Endothelial cell of umbilical vein (primary cell): Measurements from ENCODE around the gene METTL6. TPM values are rescaled to one million over a fixed set of nuclear protein-coding genes. Genes with fewer than 3 reads are reported as not detected.
A peak's percentile ranks its signal among the peaks of the same experiment; 100 is the strongest.

Experiments
- BruUV-seq: library from RNA; stranded (reverse); fragments of 400-500 nt; replicated peaks from 2 replicates; lab custom pipeline; 2021; lab: Mats Ljungman, UMichigan
- CTCF ChIA-PET: fragments of 300-600, 350-600 bp; sonication (Branson Sonifier 250); formaldehyde crosslinking; loops from one replicate; lab custom pipeline; 2021; ENCODE audit warnings: antibody characterized with exemption, inconsistent platforms; lab: Charles Lee
- POLR2A ChIA-PET: fragments of 300-600, 350-600 bp; sonication (Branson Sonifier 250); formaldehyde crosslinking; loops from one replicate; lab custom pipeline; 2021; ENCODE audit warnings: antibody characterized with exemption, inconsistent platforms; lab: Charles Lee
- DNase-seq: peaks from one replicate; pipeline ENCODE4 v3.0.0-alpha.2; 2011; ENCODE audit warnings: low read depth, low spot score
- FAIRE-seq: peaks from 2 replicates; lab custom pipeline; 2011; peaks lifted over from hg19 to GRCh38; lab: Jason Lieb, UNC
- H2AFZ ChIP-seq: 2 replicates; pipeline ENCODE4 v1.6.0; 2012; ENCODE audit warnings: low read depth, low read length, control low read depth, inconsistent platforms
- H3K27ac ChIP-seq: 2 replicates; pipeline ENCODE4 v1.5.1; 2011; ENCODE audit warnings: low read depth, mild to moderate bottlenecking, control low read depth, low read length, moderate library complexity; ENCODE audit not compliant: insufficient read depth
- H3K27me3 ChIP-seq, 2 experiments: 2 replicates each; pipeline versions ENCODE4 v1.6.0 to v1.6.1; 2011; ENCODE audit warnings: low read length in 2 of 2, mixed read lengths in 1 of 2; ENCODE audit not compliant: control insufficient read depth in 2 of 2, insufficient read depth in 2 of 2
- H3K36me3 ChIP-seq, 2 experiments: 2 replicates in 1 of 2; 3 replicates in 1 of 2; pipeline ENCODE4 v1.5.1; 2011; ENCODE audit warnings: low read length in 2 of 2, mild to moderate bottlenecking in 1 of 2, moderate library complexity in 1 of 2; ENCODE audit not compliant: control insufficient read depth in 2 of 2, insufficient read depth in 2 of 2; ENCODE audit errors: extremely low read depth in 1 of 2
- H3K4me1 ChIP-seq: 3 replicates; pipeline ENCODE4 v1.5.1; 2011; ENCODE audit warnings: mild to moderate bottlenecking, low read length; ENCODE audit not compliant: control insufficient read depth, insufficient read depth; ENCODE audit errors: extremely low read depth
- H3K4me2 ChIP-seq: 2 replicates; pipeline ENCODE4 v1.6.1; 2011; ENCODE audit warnings: low read length, control low read depth, mixed read lengths; ENCODE audit not compliant: insufficient read depth
- H3K4me3 ChIP-seq, 3 experiments: fragments of 200-600 bp in 1 of 3; sonication (generic), shearing (Covaris generic) in 1 of 3; replicated peaks in 1 of 3; 2 replicates each; pipeline ENCODE4 v1.5.1; 2011 to 2016; ENCODE audit warnings: control low read depth in 3 of 3, low read length in 3 of 3, mild to moderate bottlenecking in 2 of 3, inconsistent platforms in 1 of 3, low read depth in 1 of 3, moderate library complexity in 1 of 3; ENCODE audit not compliant: insufficient read depth in 1 of 3
- H3K79me2 ChIP-seq: 2 replicates; pipeline ENCODE4 v1.6.0; 2012; ENCODE audit warnings: low read length, inconsistent platforms; ENCODE audit not compliant: control insufficient read depth, insufficient read depth
- H3K9ac ChIP-seq: replicated peaks from 2 replicates; pipeline ENCODE3; 2011; ENCODE audit warnings: low read length, control low read depth; ENCODE audit not compliant: insufficient read depth; ENCODE audit errors: extremely low read depth
- H3K9me1 ChIP-seq: replicated peaks from 3 replicates; pipeline ENCODE4 v1.6.0; 2011; ENCODE audit warnings: mild to moderate bottlenecking, low read length; ENCODE audit not compliant: control insufficient read depth, insufficient read depth; ENCODE audit errors: extremely low read depth
- H3K9me3 ChIP-seq: replicated peaks from 2 replicates; pipeline ENCODE4 v1.5.1; 2012; ENCODE audit warnings: low read length, inconsistent platforms; ENCODE audit not compliant: control insufficient read depth, insufficient read depth
- H4K20me1 ChIP-seq: replicated peaks from 2 replicates; pipeline ENCODE3; 2011; ENCODE audit warnings: mild to moderate bottlenecking, low read length; ENCODE audit not compliant: control insufficient read depth, insufficient read depth; ENCODE audit errors: extremely low read depth
- CTCF ChIP-seq, 2 donors: IDR thresholded peaks; 1 replicate in 1 of 2; 2 replicates in 1 of 2; pipeline ENCODE4 v1.5.1; 2011; ENCODE audit warnings: low read length in 2 of 2, mild to moderate bottlenecking in 2 of 2, moderate library complexity in 2 of 2, control low read depth in 1 of 2, inconsistent platforms in 1 of 2, low read depth in 1 of 2; ENCODE audit not compliant: insufficient read depth in 1 of 2; ENCODE audit errors: extremely low read depth in 1 of 2
- JUN ChIP-seq: IDR thresholded peaks from 2 replicates; pipeline ENCODE4 v1.6.1; 2011; ENCODE audit warnings: borderline replicate concordance, low read depth; ENCODE audit not compliant: insufficient read length, insufficient read depth
- MAX ChIP-seq: IDR thresholded peaks from 2 replicates; pipeline ENCODE4 v1.6.1; 2011; ENCODE audit not compliant: insufficient read depth, insufficient read length
- MYC ChIP-seq: IDR thresholded peaks from one replicate; pipeline ENCODE4 v1.6.1; 2011; ENCODE audit warnings: mild to moderate bottlenecking, low read depth, low read length
- POLR2A ChIP-seq: IDR thresholded peaks from 2 replicates; pipeline ENCODE4 v1.6.1; 2012; ENCODE audit warnings: low read depth, mild to moderate bottlenecking, control low read depth, low read length
- dilution Hi-C: fragments of 300-500 bp; cut with MboI; formaldehyde crosslinking; loops from one replicate; pipeline ENCODE4 v1.15.0; 2019; ENCODE audit warnings: low sequenced_read_pairs; ENCODE audit not compliant: extremely low pct_ligation_motif_present
- intact Hi-C: fragments of 100-400 bp; cut with micrococcal nuclease; formaldehyde crosslinking; loops from one replicate; pipeline ENCODE4 v1.10.0; 2022
- polyA plus RNA-seq, 4 experiments: library from polyadenylated mRNA; depleted of rRNA in 3 of 4; stranded (reverse) in 3 of 4; unstranded in 1 of 4; fragments of >200 nt; gene quantifications; 2 replicates each; pipeline versions ENCODE4 v1.2.1 to v1.2.3, GENCODE V29; 2011 to 2012; ENCODE audit warnings: missing spikeins in 1 of 4
- total RNA-seq: library from RNA; stranded (reverse); gene quantifications from 2 replicates; pipeline ENCODE4 v1.2.3, GENCODE V29; 2021

METTL6 gene
- total and polyA plus RNA-seq, 2 donors (not counting 3 experiments of a cell fraction or from before 2014, with no cell fraction given), result 12.7 to 19.5 TPM

GRCh38 chr3:15380980-15381890 lies 46.1 kb downstream of the METTL6 start:
- dilution Hi-C loops, result no loop called here
- CTCF ChIA-PET, result interaction anchor here (1.1 to 3.6 kb wide), 2 partner anchors 24 to 113 kb away, joined by 3 to 67 read pairs; no protein-coding TSS in a partner anchor
- BruUV-seq, result no TSS peak

More at GRCh38 chr3:15380980-15381890, 46.1 kb downstream of the METTL6 start:
- no peak overlapping the region for H3K27ac ChIP-seq
- H3K4me1 ChIP-seq, result peaks cover 2% of the 10 kb centered on the region
- no peak overlapping the region for H3K4me3 ChIP-seq
- POLR2A ChIA-PET, result no interaction called here
- FAIRE-seq (no peak), DNase-seq (no peak)
- no peaks in the 10 kb centered on the region for H3K27me3 ChIP-seq
- no peaks in the 10 kb centered on the region for H4K20me1 ChIP-seq
- intact Hi-C loops, result no loop called here
- no peaks in the 10 kb centered on the region for H3K9me3 ChIP-seq
- TF ChIP-seq JUN (no peak), MYC (no peak), MAX (no peak), CTCF (IDR thresholded peaks at IDR 0.05; ENCODE audit: extremely low read depth in 1 of 2, insufficient read depth in 1 of 2, low read depth in 1 of 2, low read length in 2 of 2) (no peak), POLR2A (no peak)
- no peaks in the 10 kb centered on the region for H3K36me3 ChIP-seq
- H3K9ac ChIP-seq, result no peak overlapping the region
- no peaks in the 10 kb centered on the region for H3K79me2 ChIP-seq
- peak overlapping the region; percentile 19 for H2AFZ ChIP-seq
- no peaks in the 10 kb centered on the region for H3K9me1 ChIP-seq
- no peak overlapping the region for H3K4me2 ChIP-seq
